Gastrocnemius medialis (tissue), 4 donors: Measurements from ENCODE around the gene ASTN2.

Experiments
- POLR2A ChIP-seq, 2 donors: fragments of 450-650 bp; IDR thresholded peaks; one replicate each; pipeline ENCODE4 v1.6.1; 2017; ENCODE audit warnings: antibody characterized with exemption in 2 of 2, mild to moderate bottlenecking in 2 of 2, moderate library complexity in 2 of 2
- TF ChIP-seq, protein P1 (sequence below), 5 experiments: fragments of 450-650 bp in 3 of 5; fragments of 200-600 bp in 2 of 5; sonication (generic) in 2 of 5; IDR thresholded peaks in 4 of 5; conservative IDR thresholded peaks in 1 of 5; 1 replicate in 4 of 5; 2 replicates in 1 of 5; pipeline ENCODE4 v1.5.1; 2016 to 2019; ENCODE audit warnings: antibody characterized with exemption in 5 of 5, mild to moderate bottlenecking in 3 of 5, moderate library complexity in 3 of 5

DNA sequence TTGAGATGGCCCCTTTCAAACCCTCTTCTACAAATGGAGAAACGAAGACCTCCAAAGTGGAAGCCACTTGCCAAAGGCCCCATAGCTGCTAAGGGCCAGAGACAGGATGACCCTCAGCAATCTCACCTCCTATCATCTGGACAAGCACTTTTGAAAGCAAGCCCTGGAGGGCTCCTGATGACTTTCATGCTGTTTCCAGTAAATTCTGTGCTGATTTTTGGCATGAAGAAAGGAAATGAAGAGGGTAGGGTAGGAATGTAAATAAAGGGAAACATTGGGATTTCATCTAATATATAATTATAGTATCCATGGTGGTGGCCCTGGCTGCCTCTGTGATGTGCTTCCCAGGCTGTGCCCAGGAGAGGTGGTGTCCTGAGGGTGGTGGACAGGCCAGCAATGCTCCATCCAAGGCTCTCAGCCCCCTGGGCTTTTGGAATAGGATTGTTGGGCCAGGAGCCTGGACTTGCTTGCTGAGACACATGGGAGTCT is 935.8 kb downstream of the ASTN2 start:
- no peak for TF ChIP-seq POLR2A (IDR thresholded peaks at IDR 0.05)
- TF ChIP-seq, protein P1, sequence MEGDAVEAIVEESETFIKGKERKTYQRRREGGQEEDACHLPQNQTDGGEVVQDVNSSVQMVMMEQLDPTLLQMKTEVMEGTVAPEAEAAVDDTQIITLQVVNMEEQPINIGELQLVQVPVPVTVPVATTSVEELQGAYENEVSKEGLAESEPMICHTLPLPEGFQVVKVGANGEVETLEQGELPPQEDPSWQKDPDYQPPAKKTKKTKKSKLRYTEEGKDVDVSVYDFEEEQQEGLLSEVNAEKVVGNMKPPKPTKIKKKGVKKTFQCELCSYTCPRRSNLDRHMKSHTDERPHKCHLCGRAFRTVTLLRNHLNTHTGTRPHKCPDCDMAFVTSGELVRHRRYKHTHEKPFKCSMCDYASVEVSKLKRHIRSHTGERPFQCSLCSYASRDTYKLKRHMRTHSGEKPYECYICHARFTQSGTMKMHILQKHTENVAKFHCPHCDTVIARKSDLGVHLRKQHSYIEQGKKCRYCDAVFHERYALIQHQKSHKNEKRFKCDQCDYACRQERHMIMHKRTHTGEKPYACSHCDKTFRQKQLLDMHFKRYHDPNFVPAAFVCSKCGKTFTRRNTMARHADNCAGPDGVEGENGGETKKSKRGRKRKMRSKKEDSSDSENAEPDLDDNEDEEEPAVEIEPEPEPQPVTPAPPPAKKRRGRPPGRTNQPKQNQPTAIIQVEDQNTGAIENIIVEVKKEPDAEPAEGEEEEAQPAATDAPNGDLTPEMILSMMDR (IDR thresholded peaks at IDR 0.05 in 4 of 5, conservative IDR thresholded peaks at IDR 0.05 in 1 of 5), result no peak
